ENCODE measurements around the gene CCNB2. TPM values are rescaled to one million over a fixed set of nuclear protein-coding genes. Genes with fewer than 3 reads are reported as not detected.
A peak's percentile ranks its signal among the peaks of the same experiment; 100 is the strongest.

The CCNB2 gene
- total and polyA plus RNA-seq, 2 experiments from 2014 or later: 15.3 to 20.9 TPM

DNA sequence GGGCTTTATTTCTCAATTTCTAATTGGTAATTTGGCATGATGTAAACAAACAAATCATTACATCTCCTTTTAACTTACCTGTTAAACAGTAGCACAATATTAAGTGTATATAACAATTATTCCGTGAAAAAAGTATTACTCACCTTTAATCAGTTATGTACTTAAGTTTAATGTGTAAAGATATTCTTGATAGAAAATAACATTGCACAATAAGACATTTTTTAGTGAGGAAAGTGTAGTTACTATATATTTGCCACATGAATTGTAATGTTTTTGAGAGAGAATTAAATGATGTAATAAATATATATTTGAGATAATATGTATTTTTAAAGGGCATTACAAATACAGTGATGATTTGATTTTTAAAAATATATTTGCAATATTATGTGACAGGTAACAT lies 10.9 kb upstream of the CCNB2 start:
- 91% methylated on average over 1 of the region's 1 CpG for WGBS (ENCODE audit: low lambda C conversion rate, missing lambda C conversion rate)
- Histone ChIP-seq H3K27me3 (no peaks in the 10 kb centered on the region), H3K36me3 (replicated peaks; ENCODE audit: insufficient read depth, low read depth) (no peaks in the 10 kb centered on the region), H2AFZ (no peak overlapping the region), H4K20me1 (ENCODE audit: insufficient read depth, poor library complexity, severe bottlenecking) (no peaks in the 10 kb centered on the region), H3K9me3 (ENCODE audit: low read depth) (no peaks in the 10 kb centered on the region), H3K4me1 (ENCODE audit: insufficient read depth) (no peaks in the 10 kb centered on the region), H3K4me2 (no peak overlapping the region), H3K27ac (no peak overlapping the region), H3K9me2 (replicated peaks; ENCODE audit: insufficient read depth) (no peaks in the 10 kb centered on the region), H3K79me2 (no peaks in the 10 kb centered on the region), H3K4me3 (no peak overlapping the region)
- DNase-seq (ENCODE audit: low spot score): no peak
- TF ChIP-seq EZH2 (IDR thresholded peaks at IDR 0.05; ENCODE audit: borderline replicate concordance): no peak
- no peak for TF ChIP-seq EZH2phosphoT487 (IDR thresholded peaks at IDR 0.05; ENCODE audit: low read depth, severe bottlenecking, unreplicated experiment)
- TF ChIP-seq, protein P1, sequence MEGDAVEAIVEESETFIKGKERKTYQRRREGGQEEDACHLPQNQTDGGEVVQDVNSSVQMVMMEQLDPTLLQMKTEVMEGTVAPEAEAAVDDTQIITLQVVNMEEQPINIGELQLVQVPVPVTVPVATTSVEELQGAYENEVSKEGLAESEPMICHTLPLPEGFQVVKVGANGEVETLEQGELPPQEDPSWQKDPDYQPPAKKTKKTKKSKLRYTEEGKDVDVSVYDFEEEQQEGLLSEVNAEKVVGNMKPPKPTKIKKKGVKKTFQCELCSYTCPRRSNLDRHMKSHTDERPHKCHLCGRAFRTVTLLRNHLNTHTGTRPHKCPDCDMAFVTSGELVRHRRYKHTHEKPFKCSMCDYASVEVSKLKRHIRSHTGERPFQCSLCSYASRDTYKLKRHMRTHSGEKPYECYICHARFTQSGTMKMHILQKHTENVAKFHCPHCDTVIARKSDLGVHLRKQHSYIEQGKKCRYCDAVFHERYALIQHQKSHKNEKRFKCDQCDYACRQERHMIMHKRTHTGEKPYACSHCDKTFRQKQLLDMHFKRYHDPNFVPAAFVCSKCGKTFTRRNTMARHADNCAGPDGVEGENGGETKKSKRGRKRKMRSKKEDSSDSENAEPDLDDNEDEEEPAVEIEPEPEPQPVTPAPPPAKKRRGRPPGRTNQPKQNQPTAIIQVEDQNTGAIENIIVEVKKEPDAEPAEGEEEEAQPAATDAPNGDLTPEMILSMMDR (IDR thresholded peaks at IDR 0.05; ENCODE audit: poor library complexity): no peak

DNA sequence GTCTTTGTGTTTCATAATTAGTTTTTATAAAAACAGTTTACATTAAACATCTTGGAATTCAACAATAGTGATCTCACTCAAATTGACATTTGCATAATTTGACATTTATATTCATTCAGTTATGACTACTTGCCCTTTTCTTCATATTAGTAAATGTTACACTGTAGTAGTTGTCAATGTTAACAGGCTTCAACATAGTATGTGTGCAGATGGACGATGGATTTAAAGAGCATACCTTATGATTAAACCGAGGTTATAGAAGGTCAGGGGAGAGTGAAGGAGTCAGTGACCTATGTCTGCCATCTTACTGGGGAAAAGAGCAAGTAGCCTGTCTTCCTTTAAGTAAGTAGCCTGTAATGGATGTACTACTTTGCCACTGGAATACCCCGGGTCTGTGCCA lies 8.5 kb upstream of the CCNB2 start:
- no peak overlapping the region for H3K4me3 ChIP-seq
- no peaks in the 10 kb centered on the region for H3K9me3 ChIP-seq (ENCODE audit: low read depth)
- 96% methylated on average over 3 of the region's 3 CpGs for WGBS (ENCODE audit: low lambda C conversion rate, missing lambda C conversion rate)
- no peak for TF ChIP-seq EZH2 (IDR thresholded peaks at IDR 0.05; ENCODE audit: borderline replicate concordance)
- H2AFZ ChIP-seq: no peak overlapping the region
- H3K36me3 ChIP-seq (replicated peaks; ENCODE audit: insufficient read depth, low read depth): no peaks in the 10 kb centered on the region
- H4K20me1 ChIP-seq (ENCODE audit: insufficient read depth, poor library complexity, severe bottlenecking): no peaks in the 10 kb centered on the region
- no peak overlapping the region for H3K4me2 ChIP-seq
- no peak overlapping the region for H3K27ac ChIP-seq
- no peak for DNase-seq (ENCODE audit: low spot score)
- no peaks in the 10 kb centered on the region for H3K27me3 ChIP-seq
- no peaks in the 10 kb centered on the region for H3K4me1 ChIP-seq (ENCODE audit: insufficient read depth)
- no peaks in the 10 kb centered on the region for H3K79me2 ChIP-seq
- no peaks in the 10 kb centered on the region for H3K9me2 ChIP-seq (replicated peaks; ENCODE audit: insufficient read depth)

DNA sequence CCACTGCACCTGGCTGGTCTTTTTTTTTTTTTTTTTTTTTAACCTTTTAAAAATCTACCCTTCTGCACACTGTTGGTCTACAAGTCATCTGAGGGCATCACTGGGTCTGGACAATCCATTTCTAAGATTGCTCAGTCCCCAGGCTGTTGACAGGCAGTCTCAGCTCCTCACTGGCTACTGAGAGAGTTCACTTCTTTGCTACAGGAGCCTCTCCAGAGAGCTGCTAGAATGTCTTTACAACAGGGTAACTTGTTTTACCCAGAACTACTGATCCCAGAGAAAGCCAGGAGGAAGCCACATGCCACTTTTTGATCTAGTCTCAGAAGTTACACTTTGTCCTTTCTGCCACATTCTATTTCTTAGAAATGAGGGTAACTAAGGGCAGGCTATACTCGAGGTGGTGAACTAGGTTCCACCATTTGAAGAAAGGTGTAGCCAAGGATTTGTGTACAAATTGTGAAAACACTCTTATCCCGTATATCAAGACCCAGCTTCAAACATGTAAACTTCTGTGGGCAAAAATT lies 5.7 kb upstream of the CCNB2 start:
- no peaks in the 10 kb centered on the region for H3K36me3 ChIP-seq (replicated peaks; ENCODE audit: insufficient read depth, low read depth)
- no peak overlapping the region for H2AFZ ChIP-seq
- 72% methylated on average over 2 of the region's 2 CpGs for WGBS (ENCODE audit: low lambda C conversion rate, missing lambda C conversion rate)
- H3K79me2 ChIP-seq: no peaks in the 10 kb centered on the region
- H3K4me1 ChIP-seq (ENCODE audit: insufficient read depth): no peaks in the 10 kb centered on the region
- no peaks in the 10 kb centered on the region for H3K9me2 ChIP-seq (replicated peaks; ENCODE audit: insufficient read depth)
- no peaks in the 10 kb centered on the region for H3K9me3 ChIP-seq (ENCODE audit: low read depth)
- no peak overlapping the region for H3K27ac ChIP-seq
- no peak overlapping the region for H3K4me3 ChIP-seq
- no peaks in the 10 kb centered on the region for H4K20me1 ChIP-seq (ENCODE audit: insufficient read depth, poor library complexity, severe bottlenecking)
- H3K27me3 ChIP-seq: no peaks in the 10 kb centered on the region
- TF ChIP-seq, protein P1 (IDR thresholded peaks at IDR 0.05; ENCODE audit: poor library complexity): no peak
- TF ChIP-seq EZH2phosphoT487 (IDR thresholded peaks at IDR 0.05; ENCODE audit: low read depth, severe bottlenecking, unreplicated experiment) (no peak), EZH2 (IDR thresholded peaks at IDR 0.05; ENCODE audit: borderline replicate concordance) (no peak)
- no peak for DNase-seq (ENCODE audit: low spot score)
- H3K4me2 ChIP-seq: no peak overlapping the region

DNA sequence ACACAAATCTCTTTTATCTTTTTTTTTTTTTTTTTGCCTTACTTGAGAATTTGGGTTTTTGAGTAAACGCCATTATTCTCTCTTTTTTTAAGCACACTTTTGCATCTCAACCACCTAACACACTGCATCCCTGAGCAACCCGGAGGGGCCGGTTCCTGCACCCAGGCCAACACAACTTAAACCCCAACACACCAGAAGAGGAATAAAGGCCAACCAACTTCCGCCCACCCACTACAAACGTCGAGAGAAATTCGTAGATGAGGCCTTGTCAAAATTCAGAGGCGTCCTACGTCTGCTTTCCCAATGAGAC lies 389 bp upstream of the CCNB2 start:
- WGBS (ENCODE audit: low lambda C conversion rate, missing lambda C conversion rate): 3% methylated on average over 9 of the region's 9 CpGs
- TF ChIP-seq, protein P1 (IDR thresholded peaks at IDR 0.05; ENCODE audit: poor library complexity): no peak
- TF ChIP-seq EZH2 (IDR thresholded peaks at IDR 0.05; ENCODE audit: borderline replicate concordance) (no peak), EZH2phosphoT487 (IDR thresholded peaks at IDR 0.05; ENCODE audit: low read depth, severe bottlenecking, unreplicated experiment) (no peak)
- H3K36me3 ChIP-seq (replicated peaks; ENCODE audit: insufficient read depth, low read depth): no peaks in the 10 kb centered on the region

More for the DNA sequence above, 389 bp upstream of the CCNB2 start:
- Histone ChIP-seq H3K27me3 (no peaks in the 10 kb centered on the region), H3K9me2 (replicated peaks; ENCODE audit: insufficient read depth) (no peaks in the 10 kb centered on the region), H3K79me2 (peaks cover 16% of the 10 kb centered on the region), H3K4me3 (peak overlapping the region; percentile 50), H2AFZ (peak overlapping the region; percentile 89), H3K4me2 (peak overlapping the region; percentile 90), H4K20me1 (ENCODE audit: insufficient read depth, poor library complexity, severe bottlenecking) (no peaks in the 10 kb centered on the region), H3K9me3 (ENCODE audit: low read depth) (no peaks in the 10 kb centered on the region), H3K27ac (peak overlapping the region; percentile 81), H3K4me1 (ENCODE audit: insufficient read depth) (peaks cover 5% of the 10 kb centered on the region)
- DNase-seq (ENCODE audit: low spot score): no peak
